ENCODE data around the gene CEACAM19. TPM values are rescaled to one million over a fixed set of nuclear protein-coding genes. Genes with fewer than 3 reads are reported as not detected.

Gene CEACAM19
- total RNA-seq, 4 donors from 2014 or later, result 2.3 to 7.6 (median 4.6) TPM

GRCh38 chr19:44723299-44723951 is 52.1 kb downstream of the CEACAM19 start:
- no peaks in the 10 kb centered on the region for H3K27me3 ChIP-seq
- H3K4me1 ChIP-seq, result peaks cover 32 to 65% (median 50%) of the 10 kb centered on the region in 3 donors
- 33 to 37% methylated on average over 7 to 10 of the region's 10 CpGs for WGBS, 2 donors
- no peaks in the 10 kb centered on the region for H3K36me3 ChIP-seq
- H3K9me3 ChIP-seq, result no peaks in the 10 kb centered on the region
- no peak overlapping the region for H3K4me3 ChIP-seq
- DNase-seq, result no peak
- peak overlapping the region in 3 of 4 donors; percentile 2 to 68 (median 24) for H3K27ac ChIP-seq
- intact Hi-C loops (cut with DNase I), result loop anchor here (5.0 to 10.0 kb wide), 2 partner anchors 49 to 121 kb away; partner anchors contain the start of gene NECTIN2
- no peak for TF ChIP-seq CTCF (IDR thresholded peaks at IDR 0.05)
- TF ChIP-seq POLR2A (IDR thresholded peaks at IDR 0.05), result no peak

- H3K36me3 ChIP-seq, result no peaks in the 10 kb centered on the region
- peak; percentile 97 to 99 (median 98) for TF ChIP-seq CTCF (IDR thresholded peaks at IDR 0.05)
- TF ChIP-seq POLR2A (IDR thresholded peaks at IDR 0.05), result no peak
- H3K27me3 ChIP-seq, result no peaks in the 10 kb centered on the region
- no peak for DNase-seq
- no peaks in the 10 kb centered on the region for H3K9me3 ChIP-seq
- peaks cover 27 to 60% (median 45%) of the 10 kb centered on the region in 3 donors for H3K4me1 ChIP-seq
- no peak overlapping the region for H3K4me3 ChIP-seq
- intact Hi-C loops (cut with DNase I), result loop anchor here (5.0 to 10.0 kb wide), 2 partner anchors 48 to 121 kb away; partner anchors contain the start of gene NECTIN2
- peak overlapping the region; percentile 24 to 68 (median 44) for H3K27ac ChIP-seq
- WGBS, 2 donors, result 10% methylated on average over 3 of the region's 7 CpGs; no CpG with 5 or more reads in 1 of the 2 donors
Measured at GRCh38 chr19:44723952-44724319, 52.7 kb downstream of the CEACAM19 start.

GRCh38 chr19:44725251-44725650 is 54.0 kb downstream of the CEACAM19 start:
- Histone ChIP-seq H3K4me3 (peak overlapping the region in 2 of 4 donors; percentile 11 to 45), H3K27me3 (no peaks in the 10 kb centered on the region), H3K4me1 (peaks cover 24 to 54% (median 39%) of the 10 kb centered on the region in 3 donors), H3K27ac (peak overlapping the region; percentile 25 to 68 (median 66)), H3K9me3 (no peaks in the 10 kb centered on the region), H3K36me3 (no peaks in the 10 kb centered on the region)
- DNase-seq, result no peak
- TF ChIP-seq CTCF (IDR thresholded peaks at IDR 0.05), result no peak
- TF ChIP-seq POLR2A (IDR thresholded peaks at IDR 0.05), result no peak
- 35% methylated on average over 4 of the region's 18 CpGs; no CpG with 5 or more reads in 1 of the 2 donors for WGBS, 2 donors
- intact Hi-C loops (cut with DNase I), result loop anchor here (10.0 kb wide), 1 partner anchor 120 kb away; the partner anchor contains the start of gene NECTIN2

GRCh38 chr19:44725684-44726083 is 54.4 kb downstream of the CEACAM19 start:
- intact Hi-C loops (cut with DNase I), result loop anchor here (10.0 kb wide), 1 partner anchor 119 kb away; the partner anchor contains the start of gene NECTIN2

More at GRCh38 chr19:44725684-44726083, 54.4 kb downstream of the CEACAM19 start:
- Histone ChIP-seq H3K9me3 (no peaks in the 10 kb centered on the region), H3K27me3 (no peaks in the 10 kb centered on the region), H3K4me1 (peaks cover 24 to 54% (median 39%) of the 10 kb centered on the region in 3 donors), H3K4me3 (peak overlapping the region in 1 of 4 donors; percentile 45), H3K27ac (peak overlapping the region; percentile 25 to 68 (median 66)), H3K36me3 (no peaks in the 10 kb centered on the region)
- TF ChIP-seq POLR2A (IDR thresholded peaks at IDR 0.05) (no peak), CTCF (IDR thresholded peaks at IDR 0.05) (no peak)
- DNase-seq, result no peak
- WGBS, 2 donors, result 76 to 86% methylated on average over 5 of the region's 5 CpGs
